Panc1 (cell line): Measurements from ENCODE around the gene CDYL2. TPM values are rescaled to one million over a fixed set of nuclear protein-coding genes. Genes with fewer than 3 reads are reported as not detected.

Experiments
- ATAC-seq: fragments of 200-7000 bp; cut with Tn5 transposase; 2 replicates; pipeline ENCODE4 v1.9.1; 2020; ENCODE audit warnings: mild to moderate bottlenecking, moderate library complexity
- BruUV-seq: library from RNA; stranded (reverse); fragments of 400-500 nt; replicated peaks from 2 replicates; lab custom pipeline; 2021; lab: Mats Ljungman, UMichigan
- CTCF ChIA-PET: fragments of 300-600 bp; sonication (Branson Sonifier 250); formaldehyde crosslinking; loops from one replicate; lab custom pipeline; 2022; ENCODE audit warnings: antibody characterized with exemption; lab: Charles Lee
- POLR2A ChIA-PET: fragments of 300-600 bp; sonication (Branson Sonifier 250); formaldehyde crosslinking; loops from one replicate; lab custom pipeline; 2022; ENCODE audit warnings: antibody characterized with exemption; lab: Charles Lee
- DNase-seq: peaks from one replicate; pipeline ENCODE4 v3.0.0-alpha.2; 2010; ENCODE audit warnings: low read depth, low spot score
- H3K27ac ChIP-seq: 2 replicates; pipeline ENCODE4 v1.5.1; 2011; ENCODE audit warnings: mild to moderate bottlenecking, low read length, inconsistent platforms
- H3K27me3 ChIP-seq: fragments of 200-500 bp; sonication (Bioruptor generic); 2 replicates; pipeline ENCODE4 v1.6.0; 2014; ENCODE audit warnings: low read length, inconsistent platforms; ENCODE audit not compliant: control insufficient read depth, insufficient read depth
- H3K36me3 ChIP-seq: fragments of 200-500 bp; sonication (Bioruptor generic); 2 replicates; pipeline ENCODE4 v1.5.1; 2014; ENCODE audit warnings: inconsistent platforms, mild to moderate bottlenecking, low read length, moderate library complexity; ENCODE audit not compliant: control insufficient read depth, insufficient read depth
- H3K4me1 ChIP-seq: 2 replicates; pipeline ENCODE4 v1.5.1; 2011; ENCODE audit warnings: inconsistent platforms, mild to moderate bottlenecking, low read length, moderate library complexity; ENCODE audit not compliant: control insufficient read depth, insufficient read depth
- H3K4me3 ChIP-seq, 2 experiments: 2 replicates each; pipeline ENCODE4 v1.5.1; 2011 to 2012; ENCODE audit warnings: low read depth in 2 of 2, low read length in 2 of 2, mild to moderate bottlenecking in 2 of 2, inconsistent platforms in 1 of 2, moderate library complexity in 1 of 2
- H3K9me3 ChIP-seq: fragments of 200-500 bp; sonication (Bioruptor generic); 2 replicates; pipeline ENCODE4 v1.5.1; 2014; ENCODE audit warnings: low read depth, mild to moderate bottlenecking, inconsistent platforms, low read length, moderate library complexity; ENCODE audit not compliant: control insufficient read depth, insufficient read depth
- POLR2AphosphoS5 ChIP-seq: IDR thresholded peaks from 2 replicates; pipeline ENCODE4 v1.6.1; 2012; ENCODE audit warnings: mild to moderate bottlenecking, low read depth, low read length, moderate library complexity
- SIN3A ChIP-seq: IDR thresholded peaks from 2 replicates; pipeline ENCODE4 v1.6.1; 2012; ENCODE audit warnings: low read depth, mild to moderate bottlenecking, low read length, moderate library complexity, borderline replicate concordance; ENCODE audit not compliant: insufficient read depth
- TCF7L2 ChIP-seq: IDR thresholded peaks from 2 replicates; pipeline ENCODE4 v1.6.1; 2011; ENCODE audit warnings: mild to moderate bottlenecking, low read depth, low read length, inconsistent platforms
- in situ Hi-C: cut with HindIII; loops from 2 replicates; pipeline ENCODE4 v1.10.0; 2016; ENCODE audit warnings: low sequenced_read_pairs, low pct_unique_long_range_greater_than_20kb
- intact Hi-C: fragments of 100-400 bp; cut with micrococcal nuclease; formaldehyde crosslinking; loops from one replicate; pipeline ENCODE4 v1.10.0; 2022; ENCODE audit not compliant: unreplicated experiment
- total RNA-seq: library from RNA; stranded (reverse); gene quantifications from one replicate; pipeline ENCODE4 v1.2.1, GENCODE V29; 2021; ENCODE audit not compliant: unreplicated experiment
- TF ChIP-seq, protein P1 (sequence below), 2 experiments: IDR thresholded peaks; 2 replicates each; pipeline ENCODE4 v1.6.1; 2011 to 2012; ENCODE audit warnings: low read depth in 2 of 2, control low read depth in 1 of 2, low read length in 1 of 2, mild to moderate bottlenecking in 1 of 2, moderate library complexity in 1 of 2; ENCODE audit not compliant: insufficient read depth in 1 of 2
- TF ChIP-seq, protein P2 (sequence below): fragments of 450-650 bp; IDR thresholded peaks from 2 replicates; pipeline ENCODE4 v1.5.1; 2017; ENCODE audit warnings: mild to moderate bottlenecking

The CDYL2 gene
- total RNA-seq, 1 experiment from 2014 or later: 6.1 TPM

DNA sequence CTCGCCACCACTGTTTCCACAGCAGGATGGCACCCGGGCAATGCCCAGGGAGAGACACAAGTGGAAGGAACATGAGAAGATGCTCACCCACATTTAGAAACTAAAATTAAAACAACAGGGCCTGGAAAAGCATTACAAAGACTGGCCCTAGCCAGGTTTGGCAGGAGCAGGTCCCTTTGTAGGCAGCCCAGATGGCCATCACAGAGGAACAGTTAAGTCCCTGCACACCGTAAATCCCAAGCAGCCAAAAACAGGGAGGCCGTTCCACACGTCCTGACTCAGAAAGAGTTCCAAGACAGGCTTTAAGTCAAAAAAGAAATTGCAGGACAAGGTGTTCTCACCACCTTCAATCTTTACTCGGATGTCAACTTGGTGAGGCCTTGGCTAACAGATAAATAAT, 136.5 kb downstream of the CDYL2 start:
- in situ Hi-C loops (no loop called here), intact Hi-C loops (no loop called here)
- H3K4me3 ChIP-seq: no peak overlapping the region
- no peaks in the 10 kb centered on the region for H3K4me1 ChIP-seq
- CTCF ChIA-PET: no interaction called here
- TF ChIP-seq TCF7L2 (no peak), SIN3A (no peak), POLR2AphosphoS5 (no peak)
- TF ChIP-seq, protein P1, sequence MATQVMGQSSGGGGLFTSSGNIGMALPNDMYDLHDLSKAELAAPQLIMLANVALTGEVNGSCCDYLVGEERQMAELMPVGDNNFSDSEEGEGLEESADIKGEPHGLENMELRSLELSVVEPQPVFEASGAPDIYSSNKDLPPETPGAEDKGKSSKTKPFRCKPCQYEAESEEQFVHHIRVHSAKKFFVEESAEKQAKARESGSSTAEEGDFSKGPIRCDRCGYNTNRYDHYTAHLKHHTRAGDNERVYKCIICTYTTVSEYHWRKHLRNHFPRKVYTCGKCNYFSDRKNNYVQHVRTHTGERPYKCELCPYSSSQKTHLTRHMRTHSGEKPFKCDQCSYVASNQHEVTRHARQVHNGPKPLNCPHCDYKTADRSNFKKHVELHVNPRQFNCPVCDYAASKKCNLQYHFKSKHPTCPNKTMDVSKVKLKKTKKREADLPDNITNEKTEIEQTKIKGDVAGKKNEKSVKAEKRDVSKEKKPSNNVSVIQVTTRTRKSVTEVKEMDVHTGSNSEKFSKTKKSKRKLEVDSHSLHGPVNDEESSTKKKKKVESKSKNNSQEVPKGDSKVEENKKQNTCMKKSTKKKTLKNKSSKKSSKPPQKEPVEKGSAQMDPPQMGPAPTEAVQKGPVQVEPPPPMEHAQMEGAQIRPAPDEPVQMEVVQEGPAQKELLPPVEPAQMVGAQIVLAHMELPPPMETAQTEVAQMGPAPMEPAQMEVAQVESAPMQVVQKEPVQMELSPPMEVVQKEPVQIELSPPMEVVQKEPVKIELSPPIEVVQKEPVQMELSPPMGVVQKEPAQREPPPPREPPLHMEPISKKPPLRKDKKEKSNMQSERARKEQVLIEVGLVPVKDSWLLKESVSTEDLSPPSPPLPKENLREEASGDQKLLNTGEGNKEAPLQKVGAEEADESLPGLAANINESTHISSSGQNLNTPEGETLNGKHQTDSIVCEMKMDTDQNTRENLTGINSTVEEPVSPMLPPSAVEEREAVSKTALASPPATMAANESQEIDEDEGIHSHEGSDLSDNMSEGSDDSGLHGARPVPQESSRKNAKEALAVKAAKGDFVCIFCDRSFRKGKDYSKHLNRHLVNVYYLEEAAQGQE (IDR thresholded peaks at IDR 0.05; ENCODE audit: insufficient read depth in 1 of 2, low read depth in 2 of 2, low read length in 1 of 2): no peak
- TF ChIP-seq, protein P2, sequence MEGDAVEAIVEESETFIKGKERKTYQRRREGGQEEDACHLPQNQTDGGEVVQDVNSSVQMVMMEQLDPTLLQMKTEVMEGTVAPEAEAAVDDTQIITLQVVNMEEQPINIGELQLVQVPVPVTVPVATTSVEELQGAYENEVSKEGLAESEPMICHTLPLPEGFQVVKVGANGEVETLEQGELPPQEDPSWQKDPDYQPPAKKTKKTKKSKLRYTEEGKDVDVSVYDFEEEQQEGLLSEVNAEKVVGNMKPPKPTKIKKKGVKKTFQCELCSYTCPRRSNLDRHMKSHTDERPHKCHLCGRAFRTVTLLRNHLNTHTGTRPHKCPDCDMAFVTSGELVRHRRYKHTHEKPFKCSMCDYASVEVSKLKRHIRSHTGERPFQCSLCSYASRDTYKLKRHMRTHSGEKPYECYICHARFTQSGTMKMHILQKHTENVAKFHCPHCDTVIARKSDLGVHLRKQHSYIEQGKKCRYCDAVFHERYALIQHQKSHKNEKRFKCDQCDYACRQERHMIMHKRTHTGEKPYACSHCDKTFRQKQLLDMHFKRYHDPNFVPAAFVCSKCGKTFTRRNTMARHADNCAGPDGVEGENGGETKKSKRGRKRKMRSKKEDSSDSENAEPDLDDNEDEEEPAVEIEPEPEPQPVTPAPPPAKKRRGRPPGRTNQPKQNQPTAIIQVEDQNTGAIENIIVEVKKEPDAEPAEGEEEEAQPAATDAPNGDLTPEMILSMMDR: no peak
- H3K27ac ChIP-seq: no peak overlapping the region
- no TSS peak for BruUV-seq
- no peaks in the 10 kb centered on the region for H3K9me3 ChIP-seq
- no peak for ATAC-seq
- no peaks in the 10 kb centered on the region for H3K27me3 ChIP-seq
- no peaks in the 10 kb centered on the region for H3K36me3 ChIP-seq
- DNase-seq: no peak
- POLR2A ChIA-PET: no interaction called here

DNA sequence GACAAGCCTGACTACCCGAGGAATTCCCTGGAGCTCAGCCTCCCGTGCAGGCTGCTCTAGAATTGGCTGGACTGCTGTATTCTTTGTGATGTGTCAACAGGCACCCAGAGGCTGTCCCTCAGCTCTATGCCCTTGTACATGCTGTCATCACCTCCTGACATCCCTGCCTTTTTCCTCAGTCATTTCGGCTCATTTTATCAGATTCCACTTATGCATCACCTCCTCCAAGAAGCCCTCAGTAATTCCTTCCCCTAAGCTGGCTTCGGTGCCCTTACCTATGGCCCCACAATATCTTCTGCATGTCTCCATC, 137.2 kb downstream of the CDYL2 start:
- H3K9me3 ChIP-seq: no peaks in the 10 kb centered on the region
- TF ChIP-seq SIN3A (no peak), POLR2AphosphoS5 (no peak), TCF7L2 (no peak)
- TF ChIP-seq, protein P2: no peak
- TF ChIP-seq, protein P1 (IDR thresholded peaks at IDR 0.05; ENCODE audit: insufficient read depth in 1 of 2, low read depth in 2 of 2, low read length in 1 of 2): no peak
- ChIA-PET POLR2A (no interaction called here), CTCF (no interaction called here)
- no peak overlapping the region for H3K4me3 ChIP-seq
- ATAC-seq (no peak), DNase-seq (no peak)
- H3K27me3 ChIP-seq: no peaks in the 10 kb centered on the region
- no TSS peak for BruUV-seq
- H3K27ac ChIP-seq: no peak overlapping the region
- intact Hi-C loops: no loop called here
- in situ Hi-C loops: no loop called here
- no peaks in the 10 kb centered on the region for H3K36me3 ChIP-seq
- H3K4me1 ChIP-seq: no peaks in the 10 kb centered on the region
